ENCODE results near the gene UBE2G2. TPM values are rescaled to one million over a fixed set of nuclear protein-coding genes. Genes with fewer than 3 reads are reported as not detected.

The UBE2G2 gene
- polyA plus RNA-seq, 3 donors, result 63.1 to 80.9 (median 80.6) TPM

GRCh38 chr21:44816761-44817505, 15.3 kb upstream of the UBE2G2 start:
- no peak for DNase-seq (ENCODE audit: low read depth in 3 of 3, low spot score in 2 of 3)

GRCh38 chr21:44815852-44816628, 14.4 kb upstream of the UBE2G2 start:
- DNase-seq (ENCODE audit: low read depth in 3 of 3, low spot score in 2 of 3), result no peak

- DNase-seq (ENCODE audit: low read depth in 3 of 3, low spot score in 2 of 3), result no peak
Measured at GRCh38 chr21:44815225-44815624, 13.6 kb upstream of the UBE2G2 start.

- DNase-seq (ENCODE audit: low read depth in 3 of 3, low spot score in 2 of 3), result no peak
Measured at GRCh38 chr21:44814498-44815023, 12.9 kb upstream of the UBE2G2 start.

- DNase-seq (ENCODE audit: low read depth in 3 of 3, low spot score in 2 of 3), result no peak
Measured at GRCh38 chr21:44813727-44814126, 12.1 kb upstream of the UBE2G2 start.

- no peak for DNase-seq (ENCODE audit: low read depth in 3 of 3, low spot score in 2 of 3)
Measured at GRCh38 chr21:44813149-44813548, 11.5 kb upstream of the UBE2G2 start.

GRCh38 chr21:44812640-44813039, 11.0 kb upstream of the UBE2G2 start:
- no peak for DNase-seq (ENCODE audit: low read depth in 3 of 3, low spot score in 2 of 3)

- DNase-seq (ENCODE audit: low read depth in 3 of 3, low spot score in 2 of 3), result no peak
Measured at GRCh38 chr21:44810779-44811178, 9.2 kb upstream of the UBE2G2 start.

- no peak for DNase-seq (ENCODE audit: low read depth in 3 of 3, low spot score in 2 of 3)
Measured at GRCh38 chr21:44805859-44806258, 4.2 kb upstream of the UBE2G2 start.

- DNase-seq (ENCODE audit: low read depth in 3 of 3, low spot score in 2 of 3), result no peak
Measured at GRCh38 chr21:44805226-44805625, 3.6 kb upstream of the UBE2G2 start.

- DNase-seq (ENCODE audit: low read depth in 3 of 3, low spot score in 2 of 3), result no peak
Measured at GRCh38 chr21:44804762-44805161, 3.1 kb upstream of the UBE2G2 start.

- no peak for DNase-seq (ENCODE audit: low read depth in 3 of 3, low spot score in 2 of 3)
Measured at GRCh38 chr21:44803651-44804050, 2.0 kb upstream of the UBE2G2 start.

- DNase-seq (ENCODE audit: low read depth in 3 of 3, low spot score in 2 of 3), result no peak
Measured at GRCh38 chr21:44802396-44803153, 955 bp upstream of the UBE2G2 start.

- DNase-seq (ENCODE audit: low read depth in 3 of 3, low spot score in 2 of 3), result no peak
Measured at GRCh38 chr21:44800971-44801467, 601 bp downstream of the UBE2G2 start.

GRCh38 chr21:44800103-44800502, 1.5 kb downstream of the UBE2G2 start:
- no peak for DNase-seq (ENCODE audit: low read depth in 3 of 3, low spot score in 2 of 3)

GRCh38 chr21:44799646-44800045, 2.0 kb downstream of the UBE2G2 start:
- no peak for DNase-seq (ENCODE audit: low read depth in 3 of 3, low spot score in 2 of 3)

- no peak for DNase-seq (ENCODE audit: low read depth in 3 of 3, low spot score in 2 of 3)
Measured at GRCh38 chr21:44797775-44798174, 3.8 kb downstream of the UBE2G2 start.

GRCh38 chr21:44795342-44795741, 6.3 kb downstream of the UBE2G2 start:
- DNase-seq (ENCODE audit: low read depth in 3 of 3, low spot score in 2 of 3), result no peak

GRCh38 chr21:44793592-44794374, 7.8 kb downstream of the UBE2G2 start:
- no peak for DNase-seq (ENCODE audit: low read depth in 3 of 3, low spot score in 2 of 3)

All from right renal cortex interstitium (tissue), 3 donors.